ENCODE data around the gene SRBD1. TPM values are rescaled to one million over a fixed set of nuclear protein-coding genes. Genes with fewer than 3 reads are reported as not detected.

Gene SRBD1
- total and polyA plus RNA-seq, 5 donors, result 4.2 to 13.6 (median 13.0) TPM

DNA sequence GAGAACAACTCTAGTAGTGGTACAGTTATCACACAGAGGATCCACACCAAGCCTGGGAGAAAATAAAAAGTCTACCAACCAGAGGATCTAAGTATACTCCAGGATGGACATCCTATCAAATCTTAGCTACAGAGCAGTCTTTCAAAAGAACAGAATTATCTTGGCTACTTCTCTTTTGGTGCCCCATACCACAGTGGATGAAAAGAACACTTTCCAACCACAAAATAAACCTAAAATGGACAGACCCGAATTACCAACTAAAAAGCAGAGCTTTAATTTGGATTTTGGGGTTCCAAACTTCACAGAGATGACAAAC lies 116.1 kb downstream of the SRBD1 start:
- no peak overlapping the region for H3K27ac ChIP-seq (ENCODE audit: low read length)
- WGBS, result 21% methylated on average over 1 of the region's 1 CpG
- no peak for DNase-seq
- H3K4me1 ChIP-seq (ENCODE audit: control insufficient read depth, insufficient read depth, low read length), result no peaks in the 10 kb centered on the region
- intact Hi-C loops (cut with DNase I), result loop anchor here in 3 of 4 donors (2.0 to 5.0 kb wide), 2 partner anchors 513 to 514 kb away; no protein-coding TSS in a partner anchor
- H3K9me3 ChIP-seq (ENCODE audit: control insufficient read depth, low read length), result no peaks in the 10 kb centered on the region
- H3K4me3 ChIP-seq (ENCODE audit: low read length), result no peak overlapping the region
- ATAC-seq, result no peak
- no peaks in the 10 kb centered on the region for H3K27me3 ChIP-seq (ENCODE audit: control insufficient read depth, insufficient read depth)

DNA sequence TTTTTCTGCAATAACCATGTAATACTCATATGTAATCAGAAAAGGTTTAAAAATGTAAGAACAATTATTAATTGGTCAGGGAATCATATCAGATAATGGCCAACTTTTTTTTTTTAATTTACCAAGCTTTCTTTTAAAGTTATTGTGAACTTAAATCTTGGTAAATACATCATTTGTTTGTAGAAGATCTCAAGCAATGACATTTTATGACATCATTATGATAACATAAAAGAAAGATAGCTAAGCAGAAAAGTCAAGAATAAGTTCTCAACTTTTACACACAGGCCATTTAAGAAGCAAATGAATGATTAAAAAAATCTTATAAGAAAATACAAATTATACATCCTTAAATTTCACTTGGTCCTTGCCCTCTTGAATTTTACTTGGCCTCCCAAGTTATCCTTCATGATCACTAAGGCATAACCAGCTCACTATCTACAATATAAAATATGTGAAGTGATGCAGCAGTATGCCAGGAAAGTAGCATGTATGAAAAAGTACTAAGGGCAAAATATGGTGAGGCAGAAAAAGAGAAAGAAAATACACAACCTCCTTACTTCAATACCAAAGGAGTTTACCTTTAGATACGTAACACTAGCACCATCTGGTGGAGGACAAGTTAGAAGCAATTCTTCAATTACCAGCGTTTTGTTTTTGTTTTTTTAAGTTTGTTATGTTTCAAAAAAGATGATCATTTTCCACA lies 116.6 kb downstream of the SRBD1 start:
- no peak overlapping the region for H3K4me3 ChIP-seq (ENCODE audit: low read length)
- 17% methylated on average over 2 of the region's 2 CpGs for WGBS
- DNase-seq (no peak), ATAC-seq (no peak)
- H3K27ac ChIP-seq (ENCODE audit: low read length), result no peak overlapping the region
- H3K4me1 ChIP-seq (ENCODE audit: control insufficient read depth, insufficient read depth, low read length), result no peaks in the 10 kb centered on the region
- no peaks in the 10 kb centered on the region for H3K9me3 ChIP-seq (ENCODE audit: control insufficient read depth, low read length)
- no peaks in the 10 kb centered on the region for H3K27me3 ChIP-seq (ENCODE audit: control insufficient read depth, insufficient read depth)
- intact Hi-C loops (cut with DNase I), result loop anchor here in 2 of 4 donors (2.0 kb wide), 1 partner anchor 514 kb away; no protein-coding TSS in a partner anchor

DNA sequence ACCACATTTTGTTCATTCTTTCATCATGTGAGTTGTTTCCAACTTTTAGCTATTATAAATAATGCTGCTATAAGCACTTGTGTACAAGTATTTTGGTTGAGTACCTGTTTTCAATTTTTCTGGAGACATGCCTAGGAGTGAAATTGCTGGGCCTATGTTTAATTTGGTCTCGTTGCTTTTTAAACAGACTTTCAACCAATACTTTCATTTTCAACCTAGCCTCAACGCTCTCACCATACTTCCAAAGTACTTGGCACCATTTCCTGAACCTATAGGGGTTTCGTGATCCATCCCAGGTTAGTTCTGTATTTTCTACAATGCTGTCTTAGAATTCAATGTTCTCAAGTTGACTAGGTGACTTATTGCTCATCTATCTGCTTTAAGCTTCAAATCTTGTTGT lies 126.1 kb downstream of the SRBD1 start:
- DNase-seq (no peak), ATAC-seq (no peak)
- Histone ChIP-seq H3K27me3 (ENCODE audit: control insufficient read depth, insufficient read depth) (no peaks in the 10 kb centered on the region), H3K4me1 (ENCODE audit: control insufficient read depth, insufficient read depth, low read length) (no peaks in the 10 kb centered on the region), H3K27ac (ENCODE audit: low read length) (no peak overlapping the region), H3K4me3 (ENCODE audit: low read length) (no peak overlapping the region), H3K9me3 (ENCODE audit: control insufficient read depth, low read length) (no peaks in the 10 kb centered on the region)
- intact Hi-C loops (cut with DNase I), result no loop called here
- WGBS, result 94% methylated on average over 3 of the region's 3 CpGs

DNA sequence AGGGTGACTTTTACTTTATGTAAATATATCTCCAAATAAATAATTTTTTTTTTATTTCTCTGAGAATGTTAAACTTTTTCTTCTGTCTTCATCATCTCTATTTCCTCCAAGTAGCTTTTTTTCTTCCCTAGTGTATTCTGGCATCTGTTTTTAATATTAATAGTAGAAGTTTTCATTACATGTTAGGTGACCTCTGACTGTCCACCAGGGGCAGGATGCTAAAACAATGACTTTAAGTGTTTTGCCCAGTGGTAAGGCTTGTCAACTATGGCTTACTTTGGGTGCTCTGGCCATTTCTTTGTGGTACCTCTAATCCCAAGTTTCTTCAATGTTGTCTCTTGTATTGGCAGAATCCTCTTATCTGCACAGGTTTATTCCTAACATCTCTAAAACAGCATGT lies 127.1 kb downstream of the SRBD1 start:
- intact Hi-C loops (cut with DNase I), result no loop called here
- Histone ChIP-seq H3K27me3 (ENCODE audit: control insufficient read depth, insufficient read depth) (no peaks in the 10 kb centered on the region), H3K27ac (ENCODE audit: low read length) (no peak overlapping the region), H3K4me1 (ENCODE audit: control insufficient read depth, insufficient read depth, low read length) (no peaks in the 10 kb centered on the region), H3K4me3 (ENCODE audit: low read length) (no peak overlapping the region), H3K9me3 (ENCODE audit: control insufficient read depth, low read length) (no peaks in the 10 kb centered on the region)
- ATAC-seq, result no peak
- no peak for DNase-seq

DNA sequence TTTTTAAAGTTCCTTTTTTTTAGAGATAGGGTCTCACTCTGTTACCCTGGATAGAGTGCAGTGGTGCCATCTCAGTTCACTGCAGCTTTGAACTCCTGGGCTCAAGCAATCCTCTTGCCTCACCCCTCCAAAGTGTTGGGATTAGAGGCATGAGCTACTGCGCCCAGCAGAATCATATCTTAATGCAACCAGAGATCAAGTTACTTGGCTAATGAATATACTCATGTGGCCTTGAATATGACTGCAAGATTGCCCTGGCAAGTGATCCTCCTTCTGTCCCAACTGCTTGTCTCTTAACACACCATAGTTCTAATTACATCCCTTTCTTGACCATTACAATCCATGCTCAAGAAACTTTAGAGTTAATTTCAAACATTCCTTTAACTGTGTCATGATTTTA lies 133.5 kb downstream of the SRBD1 start:
- no peak overlapping the region for H3K4me3 ChIP-seq (ENCODE audit: low read length)
- 85% methylated on average over 1 of the region's 1 CpG for WGBS
- no peak for DNase-seq
- ATAC-seq, result no peak
- H3K9me3 ChIP-seq (ENCODE audit: control insufficient read depth, low read length), result no peaks in the 10 kb centered on the region
- no peaks in the 10 kb centered on the region for H3K4me1 ChIP-seq (ENCODE audit: control insufficient read depth, insufficient read depth, low read length)
- intact Hi-C loops (cut with DNase I), result no loop called here
- H3K27me3 ChIP-seq (ENCODE audit: control insufficient read depth, insufficient read depth), result no peaks in the 10 kb centered on the region
- H3K27ac ChIP-seq (ENCODE audit: low read length), result no peak overlapping the region

DNA sequence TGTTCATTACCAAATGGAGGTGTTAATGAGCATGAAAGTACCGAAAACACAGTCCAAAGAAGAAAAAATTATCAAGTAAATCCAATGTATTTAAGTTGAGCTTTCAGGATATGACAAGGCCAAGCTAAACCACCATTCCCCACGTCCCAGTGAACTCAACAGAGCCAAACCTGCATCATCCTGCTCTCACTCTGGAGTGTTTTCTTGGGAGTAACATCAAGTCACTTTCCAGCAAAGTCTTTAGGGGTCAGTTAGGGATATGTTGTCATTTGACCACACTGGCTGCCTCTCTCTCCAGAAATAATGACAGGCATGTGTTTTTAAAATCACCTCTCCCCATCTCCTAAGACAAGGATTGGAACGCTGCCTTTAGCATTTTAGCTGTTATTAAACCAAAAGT lies 140.5 kb downstream of the SRBD1 start:
- peak; percentile 52 to 74 for ATAC-seq
- Histone ChIP-seq H3K4me3 (ENCODE audit: low read length) (no peak overlapping the region), H3K4me1 (ENCODE audit: control insufficient read depth, insufficient read depth, low read length) (no peaks in the 10 kb centered on the region), H3K27ac (ENCODE audit: low read length) (no peak overlapping the region), H3K27me3 (ENCODE audit: control insufficient read depth, insufficient read depth) (no peaks in the 10 kb centered on the region), H3K9me3 (ENCODE audit: control insufficient read depth, low read length) (no peaks in the 10 kb centered on the region)
- intact Hi-C loops (cut with DNase I), result no loop called here
- 55% methylated on average over 3 of the region's 3 CpGs for WGBS
- DNase-seq, result peak in 1 of 3 donors; percentile 18

DNA sequence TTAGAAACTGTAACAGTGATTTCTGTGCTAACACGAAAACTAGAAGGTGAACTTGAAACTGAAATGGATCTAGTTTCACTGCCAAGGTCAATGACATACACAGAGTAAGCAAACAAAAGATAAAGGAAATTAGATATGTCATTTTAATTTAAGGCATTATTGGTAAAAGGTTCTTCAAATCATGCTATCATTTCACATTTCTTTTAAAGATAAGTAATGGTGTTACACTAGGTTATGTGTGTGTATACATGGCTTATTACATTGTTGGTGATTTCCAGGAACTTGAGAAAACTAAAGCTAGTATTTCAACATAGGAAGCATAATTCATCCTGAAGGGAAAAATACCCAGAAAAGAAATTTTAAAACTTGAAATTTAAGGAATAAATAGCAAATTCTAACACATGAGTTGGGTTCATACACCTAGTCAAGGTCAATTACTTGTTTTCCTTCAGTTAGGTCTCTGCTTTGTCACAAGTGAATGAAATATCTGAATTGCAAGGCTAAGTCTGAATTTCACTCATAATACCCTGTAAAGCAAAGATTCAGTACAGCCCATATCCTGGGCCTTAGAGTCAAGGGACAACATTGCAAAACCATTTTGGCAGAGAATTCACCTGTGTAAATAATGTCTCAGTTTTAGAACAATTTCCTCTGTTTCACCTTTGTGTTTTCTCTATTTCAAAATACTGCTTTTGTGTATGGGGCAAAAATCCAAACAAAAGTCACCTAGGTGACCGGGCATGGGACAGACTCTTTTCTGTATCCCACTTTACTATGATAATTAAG lies 141.6 kb downstream of the SRBD1 start:
- WGBS, result 77% methylated on average over 2 of the region's 2 CpGs
- no peak overlapping the region for H3K4me3 ChIP-seq (ENCODE audit: low read length)
- DNase-seq, result no peak
- no peaks in the 10 kb centered on the region for H3K27me3 ChIP-seq (ENCODE audit: control insufficient read depth, insufficient read depth)
- H3K27ac ChIP-seq (ENCODE audit: low read length), result no peak overlapping the region
- no peaks in the 10 kb centered on the region for H3K4me1 ChIP-seq (ENCODE audit: control insufficient read depth, insufficient read depth, low read length)
- no peaks in the 10 kb centered on the region for H3K9me3 ChIP-seq (ENCODE audit: control insufficient read depth, low read length)
- intact Hi-C loops (cut with DNase I), result no loop called here
- peak; percentile 51 to 60 for ATAC-seq

DNA sequence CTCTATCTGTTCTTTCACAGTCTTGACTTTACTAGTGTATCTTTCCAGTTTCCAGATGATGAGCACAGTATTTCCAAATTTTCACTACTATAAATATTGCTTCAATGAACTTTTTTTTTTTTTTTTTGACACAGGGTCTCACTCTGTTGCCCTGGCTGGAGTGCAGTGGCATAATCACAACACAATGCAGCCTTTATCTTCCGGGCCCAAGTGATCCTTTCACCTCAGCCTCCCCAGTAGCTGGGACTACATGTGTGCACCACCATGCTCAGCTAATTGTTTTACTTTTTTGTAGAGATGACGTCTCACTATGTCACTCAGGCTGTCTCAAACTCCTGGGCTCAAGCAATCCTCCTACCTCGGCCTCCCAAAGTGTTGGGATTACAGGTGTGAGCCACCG lies 142.8 kb downstream of the SRBD1 start:
- intact Hi-C loops (cut with DNase I), result no loop called here
- Histone ChIP-seq H3K27ac (ENCODE audit: low read length) (no peak overlapping the region), H3K9me3 (ENCODE audit: control insufficient read depth, low read length) (no peaks in the 10 kb centered on the region), H3K4me3 (ENCODE audit: low read length) (no peak overlapping the region), H3K27me3 (ENCODE audit: control insufficient read depth, insufficient read depth) (no peaks in the 10 kb centered on the region), H3K4me1 (ENCODE audit: control insufficient read depth, insufficient read depth, low read length) (no peaks in the 10 kb centered on the region)
- DNase-seq (no peak), ATAC-seq (no peak)
- 97% methylated on average over 4 of the region's 4 CpGs for WGBS

DNA sequence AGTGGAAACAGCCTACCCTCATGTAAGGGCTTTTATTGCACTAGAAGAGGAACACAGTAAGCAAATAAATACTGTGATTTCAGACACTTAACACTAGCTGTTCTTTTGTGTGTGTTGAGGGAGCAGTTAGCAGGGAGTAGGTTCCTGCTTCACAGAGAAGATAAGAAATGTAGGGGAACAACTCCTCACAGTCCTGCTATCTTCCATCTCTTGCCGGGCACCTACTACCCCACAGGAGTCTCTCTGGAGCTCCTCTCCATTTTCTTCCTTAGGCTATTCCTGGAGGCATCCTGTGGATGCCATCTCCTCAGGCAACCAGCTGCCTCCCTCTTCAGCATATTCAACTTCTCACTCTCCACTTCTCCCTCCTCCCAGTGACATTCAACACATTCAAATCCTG lies 145.0 kb downstream of the SRBD1 start:
- intact Hi-C loops (cut with DNase I), result no loop called here
- 48% methylated on average over 1 of the region's 1 CpG for WGBS
- ATAC-seq, result no peak

DNA sequence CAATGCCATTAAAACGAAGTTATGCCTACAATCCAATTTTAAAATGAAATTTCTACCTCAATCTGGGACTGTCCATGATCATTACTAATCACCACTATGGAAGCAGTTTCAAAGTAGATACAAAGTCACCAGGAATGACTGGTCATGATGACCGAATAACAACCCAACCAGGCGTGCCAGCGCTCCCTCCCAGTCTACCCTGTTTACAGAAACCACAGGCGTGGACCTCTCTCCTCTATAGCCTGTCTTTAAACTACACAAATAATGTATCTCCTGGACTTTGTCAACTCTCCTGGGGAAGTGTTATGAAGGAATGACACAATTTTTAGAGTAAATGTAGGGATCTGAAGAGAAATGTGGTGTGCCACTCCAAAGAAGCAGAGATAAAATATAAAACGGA lies 150.2 kb downstream of the SRBD1 start:
- ATAC-seq, result no peak
- intact Hi-C loops (cut with DNase I), result no loop called here
- DNase-seq, result no peak
- Histone ChIP-seq H3K27ac (ENCODE audit: low read length) (no peak overlapping the region), H3K27me3 (ENCODE audit: control insufficient read depth, insufficient read depth) (no peaks in the 10 kb centered on the region), H3K4me1 (ENCODE audit: control insufficient read depth, insufficient read depth, low read length) (no peaks in the 10 kb centered on the region), H3K4me3 (ENCODE audit: low read length) (no peak overlapping the region), H3K9me3 (ENCODE audit: control insufficient read depth, low read length) (no peaks in the 10 kb centered on the region)
- WGBS, result 91% methylated on average over 6 of the region's 6 CpGs

More for the DNA sequence above, 145.0 kb downstream of the SRBD1 start:
- Histone ChIP-seq H3K27ac (ENCODE audit: low read length) (no peak overlapping the region), H3K4me1 (ENCODE audit: control insufficient read depth, insufficient read depth, low read length) (no peaks in the 10 kb centered on the region), H3K9me3 (ENCODE audit: control insufficient read depth, low read length) (no peaks in the 10 kb centered on the region), H3K4me3 (ENCODE audit: low read length) (no peak overlapping the region), H3K27me3 (ENCODE audit: control insufficient read depth, insufficient read depth) (no peaks in the 10 kb centered on the region)
- DNase-seq, result no peak

DNA sequence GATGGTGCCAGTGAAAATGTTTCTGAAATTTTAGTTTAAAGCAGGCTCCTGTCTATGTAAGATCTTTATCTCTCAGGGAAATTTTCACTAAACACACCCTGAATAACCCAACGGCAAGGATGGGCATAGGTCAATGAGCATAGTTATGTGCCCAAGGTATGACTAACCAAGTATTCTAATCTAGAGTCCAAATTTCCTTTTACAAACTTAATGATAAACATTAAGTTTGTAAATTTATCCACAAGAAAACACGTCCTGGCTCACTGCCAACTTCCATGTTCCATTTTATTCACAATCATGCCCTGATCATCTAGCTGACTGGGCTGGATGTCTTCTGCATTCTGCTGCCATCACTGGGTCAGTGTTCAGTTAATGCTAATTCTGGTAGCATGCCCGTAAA lies 151.2 kb downstream of the SRBD1 start:
- intact Hi-C loops (cut with DNase I), result no loop called here
- Histone ChIP-seq H3K27ac (ENCODE audit: low read length) (no peak overlapping the region), H3K27me3 (ENCODE audit: control insufficient read depth, insufficient read depth) (no peaks in the 10 kb centered on the region), H3K4me1 (ENCODE audit: control insufficient read depth, insufficient read depth, low read length) (no peaks in the 10 kb centered on the region), H3K9me3 (ENCODE audit: control insufficient read depth, low read length) (no peaks in the 10 kb centered on the region), H3K4me3 (ENCODE audit: low read length) (no peak overlapping the region)
- DNase-seq, result peak in 1 of 3 donors; percentile 31
- no peak for ATAC-seq
- WGBS, result 81% methylated on average over 3 of the region's 3 CpGs
